WTC11 (cell line): Measurements from ENCODE around the gene NAB1.
"Not testable (repeated sequence)": the region's sequence is repeated elsewhere in the genome, so short reads cannot be mapped to it uniquely, and the experiment has no call there.

Source experiments
- ATF2 ChIP-seq: sonication (generic); formaldehyde crosslinking; IDR thresholded peaks from 2 replicates; pipeline ENCODE4 v1.8.1; 2022; ENCODE audit warnings: low read depth, missing genetic modification reagents, borderline replicate concordance
- USF2 ChIP-seq: sonication (generic); formaldehyde crosslinking; IDR thresholded peaks from 2 replicates; pipeline ENCODE4 v1.8.1; 2023; ENCODE audit warnings: mild to moderate bottlenecking, missing genetic modification reagents, moderate library complexity
- TF ChIP-seq, protein P1 (sequence below): sonication (generic); formaldehyde crosslinking; IDR thresholded peaks from 2 replicates; pipeline ENCODE4 v1.8.1; 2023; ENCODE audit warnings: mild to moderate bottlenecking, missing genetic modification reagents, borderline replicate concordance
- TF ChIP-seq, protein P2 (sequence below): fragments of 200-600 bp; IDR thresholded peaks from 2 replicates; pipeline ENCODE4 v1.8.0; 2022; ENCODE audit warnings: antibody characterized with exemption
- TF ChIP-seq, protein P3 (sequence below): fragments of 250-450 bp; sonication (Bioruptor Pico); IDR thresholded peaks from 2 replicates; pipeline ENCODE4 v2.1.2; 2022; ENCODE audit warnings: mild to moderate bottlenecking, moderate library complexity
- TF ChIP-seq, protein P4 (sequence below): sonication (generic); formaldehyde crosslinking; IDR thresholded peaks from 2 replicates; pipeline ENCODE4 v1.8.1; 2023; ENCODE audit warnings: mild to moderate bottlenecking, missing genetic modification reagents

GRCh38 chr2:190708650-190709049 lies 59.8 kb downstream of the NAB1 start:
- TF ChIP-seq, protein P1, sequence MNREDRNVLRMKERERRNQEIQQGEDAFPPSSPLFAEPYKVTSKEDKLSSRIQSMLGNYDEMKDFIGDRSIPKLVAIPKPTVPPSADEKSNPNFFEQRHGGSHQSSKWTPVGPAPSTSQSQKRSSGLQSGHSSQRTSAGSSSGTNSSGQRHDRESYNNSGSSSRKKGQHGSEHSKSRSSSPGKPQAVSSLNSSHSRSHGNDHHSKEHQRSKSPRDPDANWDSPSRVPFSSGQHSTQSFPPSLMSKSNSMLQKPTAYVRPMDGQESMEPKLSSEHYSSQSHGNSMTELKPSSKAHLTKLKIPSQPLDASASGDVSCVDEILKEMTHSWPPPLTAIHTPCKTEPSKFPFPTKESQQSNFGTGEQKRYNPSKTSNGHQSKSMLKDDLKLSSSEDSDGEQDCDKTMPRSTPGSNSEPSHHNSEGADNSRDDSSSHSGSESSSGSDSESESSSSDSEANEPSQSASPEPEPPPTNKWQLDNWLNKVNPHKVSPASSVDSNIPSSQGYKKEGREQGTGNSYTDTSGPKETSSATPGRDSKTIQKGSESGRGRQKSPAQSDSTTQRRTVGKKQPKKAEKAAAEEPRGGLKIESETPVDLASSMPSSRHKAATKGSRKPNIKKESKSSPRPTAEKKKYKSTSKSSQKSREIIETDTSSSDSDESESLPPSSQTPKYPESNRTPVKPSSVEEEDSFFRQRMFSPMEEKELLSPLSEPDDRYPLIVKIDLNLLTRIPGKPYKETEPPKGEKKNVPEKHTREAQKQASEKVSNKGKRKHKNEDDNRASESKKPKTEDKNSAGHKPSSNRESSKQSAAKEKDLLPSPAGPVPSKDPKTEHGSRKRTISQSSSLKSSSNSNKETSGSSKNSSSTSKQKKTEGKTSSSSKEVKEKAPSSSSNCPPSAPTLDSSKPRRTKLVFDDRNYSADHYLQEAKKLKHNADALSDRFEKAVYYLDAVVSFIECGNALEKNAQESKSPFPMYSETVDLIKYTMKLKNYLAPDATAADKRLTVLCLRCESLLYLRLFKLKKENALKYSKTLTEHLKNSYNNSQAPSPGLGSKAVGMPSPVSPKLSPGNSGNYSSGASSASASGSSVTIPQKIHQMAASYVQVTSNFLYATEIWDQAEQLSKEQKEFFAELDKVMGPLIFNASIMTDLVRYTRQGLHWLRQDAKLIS (CRISPR knock-in tag): not testable (repeated sequence)
- TF ChIP-seq, protein P2, sequence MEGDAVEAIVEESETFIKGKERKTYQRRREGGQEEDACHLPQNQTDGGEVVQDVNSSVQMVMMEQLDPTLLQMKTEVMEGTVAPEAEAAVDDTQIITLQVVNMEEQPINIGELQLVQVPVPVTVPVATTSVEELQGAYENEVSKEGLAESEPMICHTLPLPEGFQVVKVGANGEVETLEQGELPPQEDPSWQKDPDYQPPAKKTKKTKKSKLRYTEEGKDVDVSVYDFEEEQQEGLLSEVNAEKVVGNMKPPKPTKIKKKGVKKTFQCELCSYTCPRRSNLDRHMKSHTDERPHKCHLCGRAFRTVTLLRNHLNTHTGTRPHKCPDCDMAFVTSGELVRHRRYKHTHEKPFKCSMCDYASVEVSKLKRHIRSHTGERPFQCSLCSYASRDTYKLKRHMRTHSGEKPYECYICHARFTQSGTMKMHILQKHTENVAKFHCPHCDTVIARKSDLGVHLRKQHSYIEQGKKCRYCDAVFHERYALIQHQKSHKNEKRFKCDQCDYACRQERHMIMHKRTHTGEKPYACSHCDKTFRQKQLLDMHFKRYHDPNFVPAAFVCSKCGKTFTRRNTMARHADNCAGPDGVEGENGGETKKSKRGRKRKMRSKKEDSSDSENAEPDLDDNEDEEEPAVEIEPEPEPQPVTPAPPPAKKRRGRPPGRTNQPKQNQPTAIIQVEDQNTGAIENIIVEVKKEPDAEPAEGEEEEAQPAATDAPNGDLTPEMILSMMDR: not testable (repeated sequence)
- not testable (repeated sequence) for TF ChIP-seq ATF2, USF2 (CRISPR knock-in tag)
- TF ChIP-seq, protein P3, sequence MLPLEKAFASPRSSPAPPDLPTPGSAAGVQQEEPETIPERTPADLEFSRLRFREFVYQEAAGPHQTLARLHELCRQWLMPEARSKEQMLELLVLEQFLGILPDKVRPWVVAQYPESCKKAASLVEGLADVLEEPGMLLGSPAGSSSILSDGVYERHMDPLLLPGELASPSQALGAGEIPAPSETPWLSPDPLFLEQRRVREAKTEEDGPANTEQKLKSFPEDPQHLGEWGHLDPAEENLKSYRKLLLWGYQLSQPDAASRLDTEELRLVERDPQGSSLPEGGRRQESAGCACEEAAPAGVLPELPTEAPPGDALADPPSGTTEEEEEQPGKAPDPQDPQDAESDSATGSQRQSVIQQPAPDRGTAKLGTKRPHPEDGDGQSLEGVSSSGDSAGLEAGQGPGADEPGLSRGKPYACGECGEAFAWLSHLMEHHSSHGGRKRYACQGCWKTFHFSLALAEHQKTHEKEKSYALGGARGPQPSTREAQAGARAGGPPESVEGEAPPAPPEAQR (CRISPR knock-in tag): not testable (repeated sequence)
- TF ChIP-seq, protein P4, sequence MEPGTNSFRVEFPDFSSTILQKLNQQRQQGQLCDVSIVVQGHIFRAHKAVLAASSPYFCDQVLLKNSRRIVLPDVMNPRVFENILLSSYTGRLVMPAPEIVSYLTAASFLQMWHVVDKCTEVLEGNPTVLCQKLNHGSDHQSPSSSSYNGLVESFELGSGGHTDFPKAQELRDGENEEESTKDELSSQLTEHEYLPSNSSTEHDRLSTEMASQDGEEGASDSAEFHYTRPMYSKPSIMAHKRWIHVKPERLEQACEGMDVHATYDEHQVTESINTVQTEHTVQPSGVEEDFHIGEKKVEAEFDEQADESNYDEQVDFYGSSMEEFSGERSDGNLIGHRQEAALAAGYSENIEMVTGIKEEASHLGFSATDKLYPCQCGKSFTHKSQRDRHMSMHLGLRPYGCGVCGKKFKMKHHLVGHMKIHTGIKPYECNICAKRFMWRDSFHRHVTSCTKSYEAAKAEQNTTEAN (CRISPR knock-in tag): not testable (repeated sequence)
